Rectal smooth muscle tissue (tissue), 1 donor: ENCODE results near the gene ABLIM1.

Experiments used
- H3K27ac ChIP-seq: one replicate; pipeline ENCODE4 v1.7.0; 2013; ENCODE audit warnings: low read depth, low read length, inconsistent platforms
- H3K27me3 ChIP-seq: one replicate; pipeline ENCODE4 v1.7.0; 2013; ENCODE audit warnings: low read length; ENCODE audit not compliant: control insufficient read depth, insufficient read depth
- H3K36me3 ChIP-seq: one replicate; pipeline ENCODE4 v1.7.0; 2013; ENCODE audit warnings: low read length; ENCODE audit not compliant: control insufficient read depth, insufficient read depth
- H3K4me1 ChIP-seq: one replicate; pipeline ENCODE4 v1.7.0; 2013; ENCODE audit warnings: low read length; ENCODE audit not compliant: control insufficient read depth, insufficient read depth
- H3K4me3 ChIP-seq: one replicate; pipeline ENCODE4 v1.7.0; 2013; ENCODE audit warnings: low read length
- H3K9ac ChIP-seq: one replicate; pipeline ENCODE4 v1.7.0; 2013; ENCODE audit warnings: low read length

ABLIM1 gene

GRCh38 chr10:114507449-114507848, 150.6 kb downstream of the ABLIM1 start:
- no peak overlapping the region for H3K9ac ChIP-seq

GRCh38 chr10:114506871-114507385, 151.1 kb downstream of the ABLIM1 start:
- no peak overlapping the region for H3K9ac ChIP-seq
- no peak overlapping the region for H3K27ac ChIP-seq
- no peaks in the 10 kb centered on the region for H3K4me1 ChIP-seq

More at GRCh38 chr10:114507449-114507848, 150.6 kb downstream of the ABLIM1 start:
- no peaks in the 10 kb centered on the region for H3K36me3 ChIP-seq
- no peak overlapping the region for H3K27ac ChIP-seq
- H3K27me3 ChIP-seq: no peaks in the 10 kb centered on the region
- no peaks in the 10 kb centered on the region for H3K4me1 ChIP-seq
- no peak overlapping the region for H3K4me3 ChIP-seq

GRCh38 chr10:114504769-114505579, 153.1 kb downstream of the ABLIM1 start:
- Histone ChIP-seq H3K4me3 (no peak overlapping the region), H3K9ac (no peak overlapping the region), H3K4me1 (no peaks in the 10 kb centered on the region), H3K36me3 (no peaks in the 10 kb centered on the region), H3K27ac (no peak overlapping the region), H3K27me3 (no peaks in the 10 kb centered on the region)

More at GRCh38 chr10:114506871-114507385, 151.1 kb downstream of the ABLIM1 start:
- Histone ChIP-seq H3K27me3 (no peaks in the 10 kb centered on the region), H3K4me3 (no peak overlapping the region), H3K36me3 (no peaks in the 10 kb centered on the region)

- Histone ChIP-seq H3K4me3 (no peak overlapping the region), H3K27ac (no peak overlapping the region), H3K36me3 (no peaks in the 10 kb centered on the region), H3K9ac (no peak overlapping the region), H3K27me3 (no peaks in the 10 kb centered on the region), H3K4me1 (no peaks in the 10 kb centered on the region)
Measured at GRCh38 chr10:114502074-114502473, 156.0 kb downstream of the ABLIM1 start.

- no peak overlapping the region for H3K27ac ChIP-seq
Measured at GRCh38 chr10:114501650-114502049, 156.4 kb downstream of the ABLIM1 start.

GRCh38 chr10:114500643-114501042, 157.4 kb downstream of the ABLIM1 start:
- Histone ChIP-seq H3K4me3 (no peak overlapping the region), H3K9ac (no peak overlapping the region), H3K36me3 (no peaks in the 10 kb centered on the region), H3K27me3 (no peaks in the 10 kb centered on the region), H3K27ac (no peak overlapping the region), H3K4me1 (no peaks in the 10 kb centered on the region)

More at GRCh38 chr10:114501650-114502049, 156.4 kb downstream of the ABLIM1 start:
- no peaks in the 10 kb centered on the region for H3K4me1 ChIP-seq
- no peaks in the 10 kb centered on the region for H3K36me3 ChIP-seq
- no peak overlapping the region for H3K4me3 ChIP-seq
- H3K9ac ChIP-seq: no peak overlapping the region
- no peaks in the 10 kb centered on the region for H3K27me3 ChIP-seq

GRCh38 chr10:114499630-114500190, 158.4 kb downstream of the ABLIM1 start:
- Histone ChIP-seq H3K4me3 (no peak overlapping the region), H3K9ac (no peak overlapping the region), H3K27me3 (no peaks in the 10 kb centered on the region), H3K27ac (no peak overlapping the region), H3K36me3 (no peaks in the 10 kb centered on the region), H3K4me1 (no peaks in the 10 kb centered on the region)

GRCh38 chr10:114499116-114499515, 159.0 kb downstream of the ABLIM1 start:
- H3K27ac ChIP-seq: no peak overlapping the region

GRCh38 chr10:114498413-114499111, 159.5 kb downstream of the ABLIM1 start:
- Histone ChIP-seq H3K9ac (no peak overlapping the region), H3K27me3 (no peaks in the 10 kb centered on the region), H3K4me1 (no peaks in the 10 kb centered on the region), H3K36me3 (no peaks in the 10 kb centered on the region), H3K4me3 (no peak overlapping the region), H3K27ac (no peak overlapping the region)

More at GRCh38 chr10:114499116-114499515, 159.0 kb downstream of the ABLIM1 start:
- no peak overlapping the region for H3K4me3 ChIP-seq
- H3K9ac ChIP-seq: no peak overlapping the region
- no peaks in the 10 kb centered on the region for H3K4me1 ChIP-seq
- no peaks in the 10 kb centered on the region for H3K27me3 ChIP-seq
- no peaks in the 10 kb centered on the region for H3K36me3 ChIP-seq

- Histone ChIP-seq H3K27me3 (no peaks in the 10 kb centered on the region), H3K4me3 (no peak overlapping the region), H3K9ac (no peak overlapping the region), H3K36me3 (no peaks in the 10 kb centered on the region), H3K27ac (no peak overlapping the region), H3K4me1 (peaks cover 3% of the 10 kb centered on the region)
Measured at GRCh38 chr10:114495303-114495702, 162.8 kb downstream of the ABLIM1 start.

GRCh38 chr10:114492351-114493037, 165.6 kb downstream of the ABLIM1 start:
- Histone ChIP-seq H3K9ac (no peak overlapping the region), H3K27ac (no peak overlapping the region), H3K4me1 (peaks cover 3% of the 10 kb centered on the region), H3K36me3 (no peaks in the 10 kb centered on the region), H3K4me3 (no peak overlapping the region), H3K27me3 (no peaks in the 10 kb centered on the region)

GRCh38 chr10:114491933-114492332, 166.1 kb downstream of the ABLIM1 start:
- Histone ChIP-seq H3K36me3 (no peaks in the 10 kb centered on the region), H3K4me3 (no peak overlapping the region), H3K27me3 (no peaks in the 10 kb centered on the region), H3K9ac (no peak overlapping the region), H3K4me1 (peaks cover 3% of the 10 kb centered on the region), H3K27ac (no peak overlapping the region)
